Middle frontal gyrus (tissue), 1 donor: ENCODE data around the gene CNTNAP2.
"Not testable (repeated sequence)": the region's sequence is repeated elsewhere in the genome, so short reads cannot be mapped to it uniquely, and the experiment has no call there.

Source experiments
- DNase-seq: peaks from one replicate; pipeline ENCODE4 v3.0.0-alpha.2; 2015; ENCODE audit warnings: low spot score; ENCODE audit errors: extremely low spot score

Gene CNTNAP2

GRCh38 chr7:148276314-148277041 lies 2159.9 kb downstream of the CNTNAP2 start:
- DNase-seq: peak; percentile 31

- DNase-seq: no peak
Measured at GRCh38 chr7:148277042-148277660, 2160.6 kb downstream of the CNTNAP2 start.

- DNase-seq: no peak
Measured at GRCh38 chr7:148286150-148286549, 2169.5 kb downstream of the CNTNAP2 start.

GRCh38 chr7:148287538-148287937 lies 2170.9 kb downstream of the CNTNAP2 start:
- DNase-seq: no peak

- DNase-seq: no peak
Measured at GRCh38 chr7:148288592-148289151, 2172.1 kb downstream of the CNTNAP2 start.

- no peak for DNase-seq
Measured at GRCh38 chr7:148289630-148290029, 2173.0 kb downstream of the CNTNAP2 start.

GRCh38 chr7:148290538-148290937 lies 2173.9 kb downstream of the CNTNAP2 start:
- no peak for DNase-seq

GRCh38 chr7:148291799-148292198 lies 2175.2 kb downstream of the CNTNAP2 start:
- no peak for DNase-seq

- DNase-seq: no peak
Measured at GRCh38 chr7:148296994-148297644, 2180.5 kb downstream of the CNTNAP2 start.

GRCh38 chr7:148298768-148299167 lies 2182.2 kb downstream of the CNTNAP2 start:
- not testable (repeated sequence) for DNase-seq

GRCh38 chr7:148299350-148300276 lies 2183.0 kb downstream of the CNTNAP2 start:
- DNase-seq: no peak

GRCh38 chr7:148302436-148302835 lies 2185.8 kb downstream of the CNTNAP2 start:
- DNase-seq: not testable (repeated sequence)

GRCh38 chr7:148303295-148304082 lies 2186.9 kb downstream of the CNTNAP2 start:
- no peak for DNase-seq

GRCh38 chr7:148304083-148304335 lies 2187.4 kb downstream of the CNTNAP2 start:
- DNase-seq: no peak

- DNase-seq: no peak
Measured at GRCh38 chr7:148304456-148304855, 2187.9 kb downstream of the CNTNAP2 start.

GRCh38 chr7:148306759-148307158 lies 2190.2 kb downstream of the CNTNAP2 start:
- DNase-seq: no peak

GRCh38 chr7:148318102-148318811 lies 2201.7 kb downstream of the CNTNAP2 start:
- DNase-seq: no peak

- DNase-seq: no peak
Measured at GRCh38 chr7:148318838-148319237, 2202.2 kb downstream of the CNTNAP2 start.

- no peak for DNase-seq
Measured at GRCh38 chr7:148319316-148319808, 2202.8 kb downstream of the CNTNAP2 start.

- no peak for DNase-seq
Measured at GRCh38 chr7:148325208-148325607, 2208.6 kb downstream of the CNTNAP2 start.
